GM19324 (cell line): ENCODE results near the gene SLC19A1.

Experiments used
- ATAC-seq: cut with Tn5 transposase; IDR thresholded peaks from one replicate; pipeline ENCODE4 v1.9.1; 2021; ENCODE audit warnings: mild to moderate bottlenecking, moderate library complexity; ENCODE audit not compliant: unreplicated experiment, low FRiP score

Gene SLC19A1

GRCh38 chr21:45460011-45460565 is 82.2 kb downstream of the SLC19A1 start:
- no peak for ATAC-seq

DNA sequence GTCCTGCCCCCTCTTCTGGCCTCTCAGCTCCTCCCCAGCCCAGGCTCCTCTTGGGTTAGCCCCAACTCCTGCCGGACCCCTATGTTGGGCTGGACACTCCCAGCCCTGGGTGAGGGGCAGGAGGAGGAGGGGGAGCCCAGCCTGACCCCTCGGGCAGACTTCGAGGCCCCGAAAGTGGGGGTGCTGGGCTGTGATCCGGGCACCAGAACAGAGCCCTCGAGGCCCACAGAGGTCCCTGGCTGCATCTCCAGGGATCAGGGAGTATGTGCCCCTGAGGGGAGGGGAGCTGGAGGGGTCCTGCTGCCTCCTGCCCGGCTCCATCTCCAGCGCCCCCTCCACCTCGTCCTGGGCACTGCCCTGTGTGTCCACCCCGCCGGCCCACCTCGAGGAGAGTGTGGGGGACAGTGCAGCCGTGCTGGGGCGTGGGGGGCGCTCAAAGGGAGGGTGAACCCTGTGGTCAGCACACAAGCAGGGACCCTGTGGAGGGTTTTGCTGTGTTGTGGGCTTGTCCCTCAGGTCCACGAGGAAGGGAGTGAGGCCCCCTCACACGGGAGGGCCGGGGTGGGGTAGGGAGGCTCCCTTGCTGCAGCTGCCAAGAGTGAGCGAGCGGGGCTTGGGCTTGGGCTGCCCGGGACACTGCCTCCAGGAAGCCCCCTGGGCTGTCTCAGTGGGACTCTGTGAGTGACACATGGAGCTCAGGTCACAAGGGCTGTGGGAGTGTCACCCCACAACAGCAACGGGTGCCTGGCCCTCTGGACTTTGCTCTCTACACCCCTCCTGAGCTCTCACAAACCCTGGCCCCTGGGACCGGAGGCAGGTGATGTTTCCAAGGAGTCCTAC is 82.8 kb downstream of the SLC19A1 start:
- no peak for ATAC-seq

- ATAC-seq: no peak
Measured at GRCh38 chr21:45458281-45459170, 83.7 kb downstream of the SLC19A1 start.

- ATAC-seq: no peak
Measured at GRCh38 chr21:45457832-45458172, 84.4 kb downstream of the SLC19A1 start.

DNA sequence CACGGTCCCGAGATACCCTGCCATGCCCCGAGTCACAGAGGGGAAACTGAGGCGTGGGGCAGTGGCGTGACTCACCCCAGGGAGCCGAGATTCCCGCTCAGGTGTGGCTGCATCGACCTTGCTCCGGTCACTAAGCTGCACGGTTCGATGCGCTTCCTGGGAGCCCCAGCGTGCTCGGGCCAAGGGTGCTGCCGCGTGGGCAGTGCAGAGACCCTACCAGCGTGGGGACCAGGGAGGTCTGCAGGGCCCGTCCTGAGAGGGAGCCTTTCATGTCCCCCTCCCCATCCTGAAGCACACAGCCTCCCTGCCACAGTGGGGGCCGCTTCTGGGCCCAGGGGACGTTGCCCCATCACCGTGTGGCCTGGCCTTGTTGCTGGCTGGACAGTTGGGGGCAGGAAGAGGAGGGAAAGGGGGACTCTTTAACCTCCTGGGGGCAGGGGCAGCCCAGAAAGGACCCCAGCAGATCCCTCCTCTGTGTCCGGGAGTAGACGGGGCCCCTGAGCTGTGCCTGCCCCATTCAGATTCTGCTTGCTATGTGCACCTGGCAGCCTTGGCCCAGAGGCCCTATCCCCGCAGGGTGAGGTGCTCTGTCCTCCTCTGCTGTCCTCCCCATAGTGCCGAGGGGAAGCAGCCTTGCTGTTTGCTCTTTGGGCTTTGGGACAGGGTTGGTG is 84.9 kb downstream of the SLC19A1 start:
- no peak for ATAC-seq

DNA sequence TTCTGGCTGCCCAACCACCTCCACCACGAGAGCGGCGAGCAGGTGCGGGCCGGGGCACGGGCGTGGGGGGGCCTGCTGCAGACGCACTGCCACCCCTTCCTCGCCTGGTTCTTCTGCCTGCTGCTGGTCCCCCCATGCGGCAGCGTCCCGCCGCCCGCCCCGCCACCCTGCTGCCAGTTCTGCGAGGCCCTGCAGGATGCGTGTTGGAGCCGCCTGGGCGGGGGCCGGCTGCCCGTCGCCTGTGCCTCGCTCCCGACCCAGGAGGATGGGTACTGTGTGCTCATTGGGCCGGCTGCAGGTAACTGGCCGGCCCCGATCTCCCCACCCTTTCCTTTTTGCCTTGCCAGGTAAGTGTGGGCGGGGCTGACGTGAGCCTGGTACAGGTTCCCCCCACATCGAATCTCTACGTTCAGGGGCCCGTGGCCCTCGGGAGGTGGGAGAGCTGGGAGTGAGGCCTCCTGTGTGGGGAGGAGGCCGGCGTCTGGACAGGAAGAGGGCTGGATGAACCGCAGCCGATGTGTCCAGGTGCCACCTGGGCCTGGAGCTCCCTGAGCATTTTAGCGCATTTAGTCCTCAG is 85.6 kb downstream of the SLC19A1 start:
- ATAC-seq: no peak

- no peak for ATAC-seq
Measured at GRCh38 chr21:45455674-45456583, 86.3 kb downstream of the SLC19A1 start.

GRCh38 chr21:45454926-45455673 is 87.1 kb downstream of the SLC19A1 start:
- ATAC-seq: no peak

- no peak for ATAC-seq
Measured at GRCh38 chr21:45454060-45454925, 87.9 kb downstream of the SLC19A1 start.

DNA sequence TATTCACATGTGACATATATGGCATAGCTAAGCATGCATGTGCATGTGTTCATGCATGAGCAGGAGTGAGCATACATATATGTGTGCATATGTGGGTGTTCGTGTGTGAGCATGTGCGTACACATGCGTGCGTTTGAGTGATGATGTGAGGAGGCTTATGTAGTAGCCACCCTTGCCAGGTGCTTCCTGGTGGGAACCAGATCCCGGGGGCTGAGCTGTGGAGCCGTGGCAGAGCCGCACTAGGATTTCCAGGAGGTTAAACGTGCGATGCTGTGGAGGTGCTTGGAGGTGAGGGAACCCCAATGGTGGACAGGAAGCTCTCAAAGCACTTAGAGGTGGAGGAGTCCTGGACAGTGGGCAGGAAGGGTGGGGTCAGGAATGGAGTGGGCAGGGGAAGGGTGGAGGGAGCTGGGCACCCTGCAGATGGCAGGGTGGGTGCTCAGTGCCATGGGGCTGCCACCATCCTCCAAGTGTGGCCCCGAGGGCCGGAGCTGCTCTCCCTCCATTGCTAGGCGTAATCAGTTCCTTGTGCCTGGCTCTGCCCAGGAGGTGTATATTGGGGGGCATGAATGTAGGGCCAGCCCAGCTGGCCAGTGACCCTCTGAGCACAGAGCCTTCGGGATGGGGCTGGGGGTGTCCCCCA is 88.8 kb downstream of the SLC19A1 start:
- ATAC-seq: no peak

- ATAC-seq: no peak
Measured at GRCh38 chr21:45452696-45453307, 89.4 kb downstream of the SLC19A1 start.

DNA sequence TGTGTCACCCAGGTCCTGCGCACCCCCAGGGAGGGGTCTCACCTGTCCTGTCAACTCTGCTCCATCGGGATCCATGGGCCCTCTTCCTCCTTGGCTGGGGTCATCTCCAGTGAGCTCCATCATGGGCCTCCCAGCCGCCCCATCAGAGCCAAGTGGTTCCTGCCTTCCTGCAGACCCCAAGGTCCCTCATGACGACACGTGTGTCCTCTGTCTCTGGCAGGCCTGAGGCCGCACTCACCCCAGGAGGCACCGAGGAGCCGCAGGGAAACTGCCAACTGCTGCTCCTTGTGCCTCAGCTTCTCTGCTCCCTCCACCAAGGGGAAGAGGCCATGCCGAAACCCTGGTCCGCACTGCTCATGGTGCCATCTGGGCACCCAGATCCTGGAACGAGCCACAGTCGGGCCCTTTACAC is 90.5 kb downstream of the SLC19A1 start:
- no peak for ATAC-seq

- no peak for ATAC-seq
Measured at GRCh38 chr21:45451091-45451740, 91.0 kb downstream of the SLC19A1 start.

DNA sequence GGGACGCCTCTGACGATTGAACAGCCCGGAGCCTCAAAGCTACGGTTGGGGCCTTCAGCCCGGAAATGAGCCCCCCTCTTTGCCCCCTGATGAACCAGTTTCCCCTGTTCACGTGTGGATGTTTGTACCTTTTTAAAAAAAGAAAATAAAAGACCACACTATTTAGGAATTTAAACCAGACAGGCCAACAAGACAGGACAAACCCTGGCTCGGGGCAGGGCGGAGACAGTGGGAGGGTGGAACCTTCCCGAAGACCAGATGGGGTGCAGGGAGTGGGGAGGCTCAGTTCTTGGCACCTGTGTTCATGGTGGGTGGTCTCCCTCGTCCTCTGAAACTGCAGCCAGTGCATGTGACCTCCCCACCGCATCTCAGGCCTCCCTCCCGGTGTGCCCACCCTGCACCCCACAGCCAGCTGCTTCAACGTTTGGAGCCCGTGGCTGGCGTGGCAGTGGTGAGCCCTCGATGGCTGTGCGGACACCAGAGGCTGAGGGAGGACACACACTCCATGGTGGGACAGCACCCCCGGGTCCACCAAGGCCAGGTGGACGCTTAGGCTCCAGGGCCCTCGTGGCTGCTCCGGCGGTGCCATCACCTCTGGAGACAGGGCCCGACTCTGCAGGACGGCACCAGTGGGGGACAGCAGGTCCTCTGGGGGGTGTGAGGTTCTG is 91.7 kb downstream of the SLC19A1 start:
- no peak for ATAC-seq

GRCh38 chr21:45449658-45450422 is 92.4 kb downstream of the SLC19A1 start:
- no peak for ATAC-seq
